Measurements from ENCODE around the gene GGNBP2.

Gene GGNBP2

DNA sequence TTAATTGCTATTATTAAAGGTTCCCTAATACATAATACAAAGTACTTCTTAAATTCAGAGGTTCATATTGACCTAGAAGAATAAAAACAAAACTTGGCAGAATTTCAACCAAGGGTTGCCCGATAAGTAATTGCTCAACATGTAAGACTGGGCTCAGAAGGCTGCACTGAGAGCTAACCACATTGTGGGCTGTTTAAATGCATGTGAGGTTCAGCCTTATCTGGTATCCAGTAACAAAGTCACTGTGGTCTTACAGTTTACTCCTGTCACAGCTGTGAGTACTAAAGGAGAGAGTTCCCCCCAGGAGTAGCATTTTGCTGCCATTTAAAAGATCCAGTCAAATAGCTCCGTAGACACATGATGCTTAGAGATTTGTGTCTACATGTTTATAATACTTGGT, 45.4 kb downstream of the GGNBP2 start:
- Histone ChIP-seq H3K4me1 (ENCODE audit: control extremely low read depth in 1 of 4, control insufficient read depth in 4 of 4, insufficient read depth in 4 of 4, low read length in 3 of 4) (peaks cover 0 to 48% (median 17%) of the 10 kb centered on the region in 4 experiments), H3K27ac (ENCODE audit: insufficient read depth in 1 of 2, low read depth in 1 of 2, low read length in 2 of 2, poor library complexity in 1 of 2, severe bottlenecking in 2 of 2) (peak overlapping the region in 1 of 2 experiments; percentile 17), H3K4me3 (ENCODE audit: control insufficient read depth in 1 of 7, extremely low read depth in 1 of 7, insufficient read depth in 4 of 7, low read depth in 2 of 7, low read length in 6 of 7) (no peak overlapping the region), H3K9me3 (ENCODE audit: control extremely low read depth in 1 of 5, control insufficient read depth in 4 of 5, insufficient read depth in 2 of 5, low read depth in 1 of 5, low read length in 4 of 5) (no peaks in the 10 kb centered on the region), H3K36me3 (ENCODE audit: control insufficient read depth in 4 of 4, insufficient read depth in 4 of 4, low read length in 3 of 4) (peaks cover 7 to 39% (median 20%) of the 10 kb centered on the region in 4 experiments), H3K27me3 (replicated peaks in 2 of 5; ENCODE audit: control insufficient read depth in 4 of 5, insufficient read depth in 5 of 5, low read length in 4 of 5) (no peaks in the 10 kb centered on the region)
- ChIA-PET POLR2A (interaction anchor here (0.8 kb wide), 1 partner anchor 45 kb away, joined by 5 read pairs; the partner anchor contains the start of gene GGNBP2), CTCF (no interaction called here)
- peak; percentile 82 to 94 (median 94) for DNase-seq
- 38% methylated on average over 1 of the region's 2 CpGs for WGBS (ENCODE audit: insufficient coverage)

- ChIA-PET POLR2A (interaction anchor here (0.8 kb wide), 1 partner anchor 45 kb away, joined by 4 read pairs; no protein-coding TSS in a partner anchor), CTCF (interaction anchor here (1.2 to 1.8 kb wide), 3 partner anchors 10 to 46 kb away, joined by 4 to 6 read pairs (median 6); partner anchors contain the start of gene MRM1)
- peaks cover 0 to 48% (median 17%) of the 10 kb centered on the region in 4 experiments for H3K4me1 ChIP-seq (ENCODE audit: control extremely low read depth in 1 of 4, control insufficient read depth in 4 of 4, insufficient read depth in 4 of 4, low read length in 3 of 4)
- H3K9me3 ChIP-seq (ENCODE audit: control extremely low read depth in 1 of 5, control insufficient read depth in 4 of 5, insufficient read depth in 2 of 5, low read depth in 1 of 5, low read length in 4 of 5): no peaks in the 10 kb centered on the region
- DNase-seq: peak; percentile 43 to 61 (median 47)
- peak within 1 kb of the TSS in 1 of 2 experiments; percentile 56 for H3K27ac ChIP-seq (ENCODE audit: insufficient read depth in 1 of 2, low read depth in 1 of 2, low read length in 2 of 2, poor library complexity in 1 of 2, severe bottlenecking in 2 of 2)
- H3K4me3 ChIP-seq (ENCODE audit: control insufficient read depth in 1 of 7, extremely low read depth in 1 of 7, insufficient read depth in 4 of 7, low read depth in 2 of 7, low read length in 6 of 7): peak within 1 kb of the TSS; percentile 61 to 83 (median 77)
- no peaks in the 10 kb centered on the region for H3K27me3 ChIP-seq (replicated peaks in 2 of 5; ENCODE audit: control insufficient read depth in 4 of 5, insufficient read depth in 5 of 5, low read length in 4 of 5)
- peaks cover 2 to 33% (median 11%) of the 10 kb centered on the region in 4 experiments for H3K36me3 ChIP-seq (ENCODE audit: control insufficient read depth in 4 of 4, insufficient read depth in 4 of 4, low read length in 3 of 4)
- 3% methylated on average over 84 of the region's 87 CpGs for WGBS (ENCODE audit: insufficient coverage)
Measured at GRCh38 chr17:36591434-36592315, 47.0 kb downstream of the GGNBP2 start, which contains the start of gene DHRS11. TSS of gene DHRS11 (plus strand) at chr17:36591879. CDS start at chr17:36592010, 131 bp downstream.

DNA sequence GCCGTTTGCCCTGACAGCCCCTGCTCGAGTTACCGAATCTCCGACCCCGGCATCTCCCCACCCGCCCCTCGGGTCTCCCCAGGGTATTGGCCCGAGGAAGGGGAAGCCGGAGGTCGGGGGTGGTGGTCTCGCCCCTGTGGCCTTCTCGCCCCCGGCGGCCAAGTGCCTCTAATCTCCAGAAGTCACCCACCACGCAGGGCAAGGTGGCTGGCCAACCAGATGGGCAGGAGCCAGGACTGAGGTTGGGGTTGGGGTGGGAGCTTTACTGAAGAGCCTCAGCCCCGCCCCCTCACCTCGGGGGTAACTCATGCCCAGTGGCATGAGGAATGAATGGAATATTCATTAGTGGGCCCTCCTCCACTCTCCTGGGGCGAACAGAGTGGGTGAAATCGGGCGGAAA, 47.6 kb downstream of the GGNBP2 start:
- Histone ChIP-seq H3K27ac (ENCODE audit: insufficient read depth in 1 of 2, low read depth in 1 of 2, low read length in 2 of 2, poor library complexity in 1 of 2, severe bottlenecking in 2 of 2) (peak overlapping the region in 1 of 2 experiments; percentile 56), H3K9me3 (ENCODE audit: control extremely low read depth in 1 of 5, control insufficient read depth in 4 of 5, insufficient read depth in 2 of 5, low read depth in 1 of 5, low read length in 4 of 5) (no peaks in the 10 kb centered on the region), H3K36me3 (ENCODE audit: control insufficient read depth in 4 of 4, insufficient read depth in 4 of 4, low read length in 3 of 4) (peaks cover 0 to 33% (median 5%) of the 10 kb centered on the region in 4 experiments), H3K27me3 (replicated peaks in 2 of 5; ENCODE audit: control insufficient read depth in 4 of 5, insufficient read depth in 5 of 5, low read length in 4 of 5) (no peaks in the 10 kb centered on the region), H3K4me1 (ENCODE audit: control extremely low read depth in 1 of 4, control insufficient read depth in 4 of 4, insufficient read depth in 4 of 4, low read length in 3 of 4) (peaks cover 0 to 48% (median 17%) of the 10 kb centered on the region in 4 experiments), H3K4me3 (ENCODE audit: control insufficient read depth in 1 of 7, extremely low read depth in 1 of 7, insufficient read depth in 4 of 7, low read depth in 2 of 7, low read length in 6 of 7) (peak overlapping the region in 6 of 7 experiments; percentile 61 to 83 (median 78))
- DNase-seq: peak in 2 of 3 donors; percentile 40 to 52
- CTCF ChIA-PET: interaction anchor here (1.2 to 1.8 kb wide), 4 partner anchors 9 to 46 kb away, joined by 4 to 6 read pairs (median 5); partner anchors contain the start of gene MRM1
- POLR2A ChIA-PET: interaction anchor here (0.6 kb wide), 1 partner anchor 46 kb away, joined by 3 read pairs; no protein-coding TSS in a partner anchor
- WGBS (ENCODE audit: insufficient coverage): 24% methylated on average over 5 of the region's 20 CpGs

DNA sequence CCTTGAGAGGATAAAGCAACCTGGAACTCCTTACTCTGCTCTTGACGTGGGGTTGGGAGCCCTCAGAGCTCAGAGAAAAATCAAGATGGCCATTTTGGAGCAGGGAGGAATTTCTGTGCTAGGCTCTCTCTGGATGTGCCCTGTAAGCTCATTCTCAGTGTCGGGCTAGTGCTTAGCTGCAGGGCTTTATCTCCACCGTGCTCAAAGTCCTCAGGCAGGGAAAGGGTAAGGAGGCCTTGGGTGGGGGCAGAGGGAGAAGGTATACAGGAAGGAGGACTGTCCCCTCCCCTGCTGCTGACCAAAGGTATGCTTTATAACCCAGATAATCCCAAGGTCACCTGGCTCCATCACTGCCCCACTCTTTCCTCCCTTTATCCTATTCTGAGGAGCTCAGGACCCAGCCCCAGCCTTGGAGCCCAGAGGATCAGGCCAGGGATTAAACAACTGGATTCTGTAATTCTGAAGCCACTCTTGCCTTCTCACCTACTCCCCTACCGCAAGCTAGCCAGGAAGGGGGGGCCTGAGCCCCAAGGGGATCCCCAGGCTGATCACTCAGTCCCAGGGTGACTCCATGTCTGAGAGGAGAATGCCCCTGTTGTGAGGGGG, 48.1 kb downstream of the GGNBP2 start:
- DNase-seq: no peak
- POLR2A ChIA-PET: interaction anchor here (0.6 kb wide), 2 partner anchors 32 to 46 kb away, joined by 3 read pairs; no protein-coding TSS in a partner anchor
- peak overlapping the region in 6 of 7 experiments; percentile 59 to 83 (median 76) for H3K4me3 ChIP-seq (ENCODE audit: control insufficient read depth in 1 of 7, extremely low read depth in 1 of 7, insufficient read depth in 4 of 7, low read depth in 2 of 7, low read length in 6 of 7)
- CTCF ChIA-PET: interaction anchor here (1.2 to 1.8 kb wide), 4 partner anchors 8 to 47 kb away, joined by 4 to 6 read pairs (median 5); partner anchors contain the start of gene MRM1
- H3K36me3 ChIP-seq (ENCODE audit: control insufficient read depth in 4 of 4, insufficient read depth in 4 of 4, low read length in 3 of 4): peaks cover 0 to 32% (median 2%) of the 10 kb centered on the region in 4 experiments
- 42% methylated on average over 2 of the region's 4 CpGs for WGBS (ENCODE audit: insufficient coverage)
- H3K27me3 ChIP-seq (replicated peaks in 2 of 5; ENCODE audit: control insufficient read depth in 4 of 5, insufficient read depth in 5 of 5, low read length in 4 of 5): no peaks in the 10 kb centered on the region
- peaks cover 0 to 48% (median 17%) of the 10 kb centered on the region in 4 experiments for H3K4me1 ChIP-seq (ENCODE audit: control extremely low read depth in 1 of 4, control insufficient read depth in 4 of 4, insufficient read depth in 4 of 4, low read length in 3 of 4)
- H3K27ac ChIP-seq (ENCODE audit: insufficient read depth in 1 of 2, low read depth in 1 of 2, low read length in 2 of 2, poor library complexity in 1 of 2, severe bottlenecking in 2 of 2): no peak overlapping the region
- H3K9me3 ChIP-seq (ENCODE audit: control extremely low read depth in 1 of 5, control insufficient read depth in 4 of 5, insufficient read depth in 2 of 5, low read depth in 1 of 5, low read length in 4 of 5): no peaks in the 10 kb centered on the region

- H3K36me3 ChIP-seq (ENCODE audit: control insufficient read depth in 4 of 4, insufficient read depth in 4 of 4, low read length in 3 of 4): peaks cover 0 to 26% (median 0%) of the 10 kb centered on the region in 4 experiments
- no peaks in the 10 kb centered on the region for H3K27me3 ChIP-seq (replicated peaks in 2 of 5; ENCODE audit: control insufficient read depth in 4 of 5, insufficient read depth in 5 of 5, low read length in 4 of 5)
- DNase-seq: no peak
- H3K27ac ChIP-seq (ENCODE audit: insufficient read depth in 1 of 2, low read depth in 1 of 2, low read length in 2 of 2, poor library complexity in 1 of 2, severe bottlenecking in 2 of 2): no peak overlapping the region
- ChIA-PET POLR2A (interaction anchor here (0.7 kb wide), 1 partner anchor 11 kb away, joined by 3 read pairs; no protein-coding TSS in a partner anchor), CTCF (interaction anchor here (1.3 to 1.8 kb wide), 2 partner anchors 9 to 48 kb away, joined by 4 to 6 read pairs; no protein-coding TSS in a partner anchor)
- H3K9me3 ChIP-seq (ENCODE audit: control extremely low read depth in 1 of 5, control insufficient read depth in 4 of 5, insufficient read depth in 2 of 5, low read depth in 1 of 5, low read length in 4 of 5): no peaks in the 10 kb centered on the region
- H3K4me1 ChIP-seq (ENCODE audit: control extremely low read depth in 1 of 4, control insufficient read depth in 4 of 4, insufficient read depth in 4 of 4, low read length in 3 of 4): peaks cover 0 to 47% (median 17%) of the 10 kb centered on the region in 4 experiments
- no peak overlapping the region for H3K4me3 ChIP-seq (ENCODE audit: control insufficient read depth in 1 of 7, extremely low read depth in 1 of 7, insufficient read depth in 4 of 7, low read depth in 2 of 7, low read length in 6 of 7)
- 100% methylated on average over 2 of the region's 8 CpGs for WGBS (ENCODE audit: insufficient coverage)
Measured at GRCh38 chr17:36593656-36594316, 49.1 kb downstream of the GGNBP2 start.

DNA sequence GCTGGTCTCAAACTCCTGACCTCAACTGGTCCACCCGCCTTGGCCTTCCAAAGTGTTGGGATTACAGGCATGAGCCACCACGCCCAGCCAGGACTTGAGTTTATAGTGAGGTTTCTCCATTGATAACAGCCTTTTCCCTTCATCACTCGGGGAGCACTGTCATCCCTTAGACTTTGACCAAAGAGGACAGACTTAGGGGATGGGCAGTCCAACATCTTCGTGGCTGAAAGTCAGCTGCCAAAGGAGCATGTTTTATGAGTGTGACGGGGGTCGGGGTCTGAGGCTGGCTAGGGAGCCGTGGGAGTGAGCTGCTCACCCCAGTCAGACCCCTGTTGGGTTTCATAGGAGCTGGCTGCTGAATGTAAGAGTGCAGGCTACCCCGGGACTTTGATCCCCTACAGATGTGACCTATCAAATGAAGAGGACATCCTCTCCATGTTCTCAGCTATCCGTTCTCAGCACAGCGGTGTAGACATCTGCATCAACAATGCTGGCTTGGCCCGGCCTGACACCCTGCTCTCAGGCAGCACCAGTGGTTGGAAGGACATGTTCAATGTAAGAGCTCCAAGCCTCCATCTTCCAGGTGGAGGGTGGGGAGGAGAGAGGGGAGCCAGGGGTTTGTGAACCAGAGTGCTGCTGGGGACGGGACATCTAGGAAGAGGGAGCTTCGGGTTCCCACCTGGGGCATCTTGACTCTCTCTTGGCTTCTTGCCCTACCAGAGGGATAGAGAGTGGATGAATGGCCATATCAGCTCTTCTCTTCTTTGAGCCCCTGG, 50.1 kb downstream of the GGNBP2 start:
- Histone ChIP-seq H3K4me3 (ENCODE audit: control insufficient read depth in 1 of 7, extremely low read depth in 1 of 7, insufficient read depth in 4 of 7, low read depth in 2 of 7, low read length in 6 of 7) (no peak overlapping the region), H3K4me1 (ENCODE audit: control extremely low read depth in 1 of 4, control insufficient read depth in 4 of 4, insufficient read depth in 4 of 4, low read length in 3 of 4) (peaks cover 0 to 38% (median 17%) of the 10 kb centered on the region in 4 experiments), H3K27me3 (replicated peaks in 2 of 5; ENCODE audit: control insufficient read depth in 4 of 5, insufficient read depth in 5 of 5, low read length in 4 of 5) (no peaks in the 10 kb centered on the region), H3K27ac (ENCODE audit: insufficient read depth in 1 of 2, low read depth in 1 of 2, low read length in 2 of 2, poor library complexity in 1 of 2, severe bottlenecking in 2 of 2) (no peak overlapping the region), H3K9me3 (ENCODE audit: control extremely low read depth in 1 of 5, control insufficient read depth in 4 of 5, insufficient read depth in 2 of 5, low read depth in 1 of 5, low read length in 4 of 5) (no peaks in the 10 kb centered on the region), H3K36me3 (ENCODE audit: control insufficient read depth in 4 of 4, insufficient read depth in 4 of 4, low read length in 3 of 4) (peaks cover 0 to 25% (median 0%) of the 10 kb centered on the region in 4 experiments)
- ChIA-PET CTCF (interaction anchor here (0.5 to 1.6 kb wide), 5 partner anchors 9 to 452 kb away, joined by 3 to 6 read pairs (median 4); no protein-coding TSS in a partner anchor), POLR2A (no interaction called here)
- no peak for DNase-seq
- 64% methylated on average over 9 of the region's 13 CpGs for WGBS (ENCODE audit: insufficient coverage)
